Kidney (tissue), 14 donors: Measurements from ENCODE around the gene LARP1B. TPM values are rescaled to one million over a fixed set of nuclear protein-coding genes. Genes with fewer than 3 reads are reported as not detected.
"Not testable (repeated sequence)": the region's sequence is repeated elsewhere in the genome, so short reads cannot be mapped to it uniquely, and the experiment has no call there.

Experiments
- DNase-seq, 5 donors: peaks; one replicate each; pipeline ENCODE4 v3.0.0-alpha.2; 2013 to 2020
- FAIRE-seq: peaks from 2 replicates; lab custom pipeline; 2012; peaks lifted over from hg19 to GRCh38; lab: Jason Lieb, UNC
- H3K27ac ChIP-seq, 2 donors: one replicate each; pipeline ENCODE4 v1.7.0; 2013; ENCODE audit warnings: low read depth in 2 of 2, low read length in 2 of 2, inconsistent platforms in 1 of 2
- H3K27me3 ChIP-seq: one replicate; pipeline ENCODE4 v1.7.1; 2013; ENCODE audit warnings: low read length, inconsistent platforms; ENCODE audit not compliant: control insufficient read depth, insufficient read depth
- H3K36me3 ChIP-seq, 3 donors: one replicate each; pipeline versions ENCODE4 v1.7.0 to v1.7.1; 2013; ENCODE audit warnings: low read length in 3 of 3, control low read depth in 1 of 3, inconsistent platforms in 1 of 3; ENCODE audit not compliant: insufficient read depth in 3 of 3, control insufficient read depth in 2 of 3
- H3K4me1 ChIP-seq, 3 donors: one replicate each; pipeline versions ENCODE4 v1.7.0 to v1.7.1; 2013; ENCODE audit warnings: low read length in 3 of 3, inconsistent platforms in 1 of 3, low read depth in 1 of 3; ENCODE audit not compliant: control insufficient read depth in 2 of 3, insufficient read depth in 2 of 3
- H3K4me3 ChIP-seq, 3 donors: one replicate each; pipeline versions ENCODE4 v1.7.0 to v1.8.1; 2013; ENCODE audit warnings: low read length in 3 of 3, control low read depth in 1 of 3, inconsistent platforms in 1 of 3
- H3K9ac ChIP-seq, 3 donors: one replicate each; pipeline versions ENCODE4 v1.7.0 to v1.7.1; 2013; ENCODE audit warnings: low read length in 3 of 3, control low read depth in 1 of 3, inconsistent platforms in 1 of 3
- H3K9me3 ChIP-seq, 3 donors: one replicate each; pipeline versions ENCODE4 v1.7.0 to v1.7.1; 2013; ENCODE audit warnings: low read length in 3 of 3, control low read depth in 1 of 3, inconsistent platforms in 1 of 3; ENCODE audit not compliant: control insufficient read depth in 2 of 3, insufficient read depth in 1 of 3
- intact Hi-C: fragments of 100-400 bp; cut with DNase I; formaldehyde crosslinking; loops from one replicate; pipeline ENCODE4 v1.11.1; 2022
- polyA plus RNA-seq: library from polyadenylated mRNA; stranded (reverse); fragments of 350-450 nt; fragmentation: Illumina TruSeq; extraction: RNeasy Lipid Tissue Mini Kit (QIAGEN cat#74804); gene quantifications from one replicate; pipeline ENCODE4 v1.2.3, GENCODE V29; 2014; ENCODE audit warnings: low read depth, low replicate concordance; ENCODE audit not compliant: insufficient read depth
- total RNA-seq: library from RNA; stranded (reverse); fragmentation: NEBNext Ultra II Directional; extraction: Animal tissue kit (Norgen Biotek cat#: 25700); gene quantifications from one replicate; pipeline ENCODE4 v1.2.1, GENCODE V29; 2021
- TF ChIP-seq, protein P1 (sequence below): IDR thresholded peaks from 3 replicates; pipeline ENCODE4 v1.5.1; 2012; ENCODE audit warnings: mild to moderate bottlenecking, moderate library complexity, borderline replicate concordance; ENCODE audit not compliant: insufficient read depth; ENCODE audit errors: extremely low read depth
- donor health status: control.
- donor health status: control.
- donor health status: control.
- donor health status: control.
- donor health status: control.
- donor health status: DM: yes; HTN: yes; CAD: no.
- donor health status: Normal renal cell carcinoma (clear cell type).

The LARP1B gene
- total and polyA plus RNA-seq, 2 donors from 2014 or later: 9.3 to 24.9 TPM

DNA sequence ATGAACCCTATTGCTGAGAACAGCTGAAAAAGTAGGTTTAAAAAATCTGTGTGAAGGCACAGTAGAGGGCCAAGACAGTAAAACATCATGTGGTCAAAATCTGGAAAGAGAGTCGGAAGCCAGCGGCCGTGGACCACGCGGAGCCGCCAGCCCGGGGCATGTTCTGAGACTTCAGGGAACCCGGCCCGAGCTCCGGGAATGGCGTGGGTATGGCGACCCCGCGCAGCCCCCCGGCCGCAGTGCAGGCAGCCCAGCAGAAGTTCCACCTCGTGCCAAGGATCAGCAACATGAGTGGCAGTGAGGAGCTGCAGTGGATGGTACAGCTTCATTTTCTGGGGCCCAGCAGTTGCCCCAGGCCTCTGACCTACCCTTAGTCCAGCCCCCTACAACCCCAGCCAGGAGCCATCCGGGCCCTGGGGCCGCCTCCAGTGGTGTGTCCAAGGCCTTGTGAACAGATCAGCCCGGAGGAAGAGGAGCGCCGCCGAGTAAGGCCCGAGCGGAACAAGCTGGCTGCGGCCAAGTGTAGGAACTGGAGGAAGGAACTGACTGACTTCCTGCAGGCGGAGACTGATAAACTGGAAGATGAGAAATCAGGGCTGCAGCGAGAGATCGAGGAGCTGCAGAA is 94.2 kb downstream of the LARP1B start:
- TF ChIP-seq, protein P1, sequence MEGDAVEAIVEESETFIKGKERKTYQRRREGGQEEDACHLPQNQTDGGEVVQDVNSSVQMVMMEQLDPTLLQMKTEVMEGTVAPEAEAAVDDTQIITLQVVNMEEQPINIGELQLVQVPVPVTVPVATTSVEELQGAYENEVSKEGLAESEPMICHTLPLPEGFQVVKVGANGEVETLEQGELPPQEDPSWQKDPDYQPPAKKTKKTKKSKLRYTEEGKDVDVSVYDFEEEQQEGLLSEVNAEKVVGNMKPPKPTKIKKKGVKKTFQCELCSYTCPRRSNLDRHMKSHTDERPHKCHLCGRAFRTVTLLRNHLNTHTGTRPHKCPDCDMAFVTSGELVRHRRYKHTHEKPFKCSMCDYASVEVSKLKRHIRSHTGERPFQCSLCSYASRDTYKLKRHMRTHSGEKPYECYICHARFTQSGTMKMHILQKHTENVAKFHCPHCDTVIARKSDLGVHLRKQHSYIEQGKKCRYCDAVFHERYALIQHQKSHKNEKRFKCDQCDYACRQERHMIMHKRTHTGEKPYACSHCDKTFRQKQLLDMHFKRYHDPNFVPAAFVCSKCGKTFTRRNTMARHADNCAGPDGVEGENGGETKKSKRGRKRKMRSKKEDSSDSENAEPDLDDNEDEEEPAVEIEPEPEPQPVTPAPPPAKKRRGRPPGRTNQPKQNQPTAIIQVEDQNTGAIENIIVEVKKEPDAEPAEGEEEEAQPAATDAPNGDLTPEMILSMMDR: no peak
- H3K4me3 ChIP-seq: no peak overlapping the region
- intact Hi-C loops: no loop called here
- no peak overlapping the region for H3K9ac ChIP-seq
- no peaks in the 10 kb centered on the region for H3K36me3 ChIP-seq
- H3K9me3 ChIP-seq: no peaks in the 10 kb centered on the region
- FAIRE-seq (no peak), DNase-seq (no peak)
- H3K27me3 ChIP-seq: no peaks in the 10 kb centered on the region
- H3K27ac ChIP-seq: no peak overlapping the region
- H3K4me1 ChIP-seq: no peaks in the 10 kb centered on the region

DNA sequence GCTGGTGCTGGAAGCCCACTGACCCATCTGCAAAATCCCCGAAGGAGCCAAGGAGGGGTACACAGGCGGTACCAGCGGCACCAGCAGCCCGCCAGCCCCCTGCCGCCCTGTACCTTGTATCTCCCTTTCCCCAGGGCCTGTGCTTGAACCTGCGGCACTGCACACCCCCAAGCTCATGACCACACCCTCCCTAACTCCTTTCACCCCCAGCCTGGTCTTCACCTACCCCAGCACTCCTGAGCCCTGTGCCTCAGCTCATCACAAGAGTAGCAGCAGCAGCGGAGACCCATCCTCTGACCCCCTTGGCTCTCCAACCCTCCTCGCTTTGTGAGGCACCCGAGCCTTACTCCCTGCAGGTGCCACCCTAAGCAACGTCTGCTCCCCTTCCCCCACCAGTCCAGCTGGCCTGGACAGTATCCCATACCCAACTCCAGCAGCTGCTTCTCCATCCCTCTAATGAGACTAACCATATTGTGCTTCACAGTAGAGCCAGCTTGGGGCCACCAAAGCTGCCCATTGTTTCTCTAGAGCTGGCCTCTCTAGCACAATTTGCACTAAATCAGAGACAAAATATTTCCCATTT is 94.9 kb downstream of the LARP1B start:
- Histone ChIP-seq H3K36me3 (no peaks in the 10 kb centered on the region), H3K27ac (no peak overlapping the region), H3K4me1 (no peaks in the 10 kb centered on the region), H3K27me3 (no peaks in the 10 kb centered on the region), H3K9me3 (no peaks in the 10 kb centered on the region), H3K9ac (no peak overlapping the region), H3K4me3 (no peak overlapping the region)
- DNase-seq (no peak), FAIRE-seq (no peak)
- intact Hi-C loops: no loop called here
- TF ChIP-seq, protein P1: no peak

DNA sequence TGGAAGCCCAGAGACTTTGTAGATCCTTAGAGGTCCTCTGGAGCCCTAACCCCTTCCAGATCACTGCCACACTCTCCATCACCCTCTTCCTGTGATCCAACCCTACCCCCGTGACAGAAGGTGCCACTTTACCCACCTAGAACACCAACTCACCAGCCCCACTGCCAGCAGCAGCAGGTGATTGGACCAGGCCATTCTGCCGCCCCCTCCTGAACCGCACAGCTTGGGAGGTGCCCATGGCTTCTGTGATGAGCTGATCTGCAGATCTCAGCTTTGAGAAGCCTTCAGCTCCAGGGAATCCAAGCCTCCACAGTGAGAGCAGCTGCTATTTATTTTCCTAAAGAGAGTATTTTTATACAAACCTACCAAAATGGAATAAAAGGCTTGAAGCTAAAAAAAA is 95.4 kb downstream of the LARP1B start:
- H3K9ac ChIP-seq, H3K4me1 ChIP-seq, intact Hi-C loops, H3K27ac ChIP-seq, H3K9me3 ChIP-seq, H3K4me3 ChIP-seq, H3K36me3 ChIP-seq, DNase-seq, FAIRE-seq, H3K27me3 ChIP-seq: not testable (repeated sequence)

DNA sequence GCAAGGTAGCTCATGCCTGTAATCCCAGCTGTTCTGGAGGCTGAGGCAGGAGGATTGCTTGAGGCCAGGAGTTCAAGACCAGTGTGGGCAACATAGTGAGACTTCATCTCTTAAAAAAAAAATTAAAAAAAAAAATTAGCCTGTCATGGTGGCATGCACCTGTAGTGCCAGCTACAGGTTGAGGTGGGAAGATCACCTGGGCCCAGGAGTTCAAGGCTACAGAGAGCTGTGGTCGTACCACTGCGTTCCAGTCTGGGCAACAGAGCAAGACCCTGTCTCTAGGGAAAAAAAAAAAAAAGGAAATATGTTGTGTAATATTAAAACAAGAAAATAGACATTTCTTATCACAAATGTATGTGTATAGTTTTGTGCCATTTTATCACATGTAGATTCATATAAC is 97.8 kb downstream of the LARP1B start:
- DNase-seq (no peak), FAIRE-seq (no peak)
- Histone ChIP-seq H3K36me3 (no peaks in the 10 kb centered on the region), H3K4me1 (no peaks in the 10 kb centered on the region), H3K27ac (no peak overlapping the region), H3K9ac (no peak overlapping the region), H3K9me3 (no peaks in the 10 kb centered on the region), H3K27me3 (no peaks in the 10 kb centered on the region), H3K4me3 (no peak overlapping the region)
- intact Hi-C loops: no loop called here
- TF ChIP-seq, protein P1: no peak
